Muscle of leg (tissue), 11 donors: ENCODE measurements around the gene PTPRK. TPM values are rescaled to one million over a fixed set of nuclear protein-coding genes. Genes with fewer than 3 reads are reported as not detected.

Source experiments
- DNase-seq: peaks from one replicate; pipeline ENCODE4 v3.0.0; 2013
- H3K27ac ChIP-seq: one replicate; pipeline ENCODE4 v1.5.1; 2013; ENCODE audit warnings: mild to moderate bottlenecking, low read length, control low read depth
- H3K27me3 ChIP-seq: one replicate; pipeline ENCODE4 v1.6.1; 2013; ENCODE audit warnings: low read length; ENCODE audit not compliant: control insufficient read depth, insufficient read depth
- H3K36me3 ChIP-seq: one replicate; pipeline ENCODE4 v1.6.1; 2013; ENCODE audit warnings: low read length; ENCODE audit not compliant: control insufficient read depth, insufficient read depth
- H3K4me1 ChIP-seq: one replicate; pipeline ENCODE4 v1.6.1; 2013; ENCODE audit warnings: low read length; ENCODE audit not compliant: control insufficient read depth, insufficient read depth
- H3K4me3 ChIP-seq: one replicate; pipeline ENCODE4 v1.5.1; 2013; ENCODE audit warnings: low read length, control low read depth
- H3K9me3 ChIP-seq: replicated peaks from 2 replicates; pipeline ENCODE4 v1.6.1; 2013; ENCODE audit warnings: low read depth, low read length; ENCODE audit not compliant: control insufficient read depth
- WGBS: methylation state at CpG from one replicate; pipeline ENCODE4 v1.1.5; 2013; ENCODE audit warnings: missing lambda C conversion rate; ENCODE audit not compliant: insufficient coverage; 5-methylcytosine and 5-hydroxymethylcytosine counted together
- polyA plus RNA-seq, 8 donors: library from polyadenylated mRNA; unstranded; fragments of 120-200 nt; gene quantifications; one replicate each; pipeline versions ENCODE4 v1.2.1 to v1.2.3, GENCODE V29; 2013; ENCODE audit warnings: inconsistent platforms in 1 of 8, low replicate concordance in 1 of 8; ENCODE audit not compliant: insufficient read length in 8 of 8, insufficient read depth in 1 of 8
- total RNA-seq: library from RNA; stranded (reverse); fragments of 120-200 nt; gene quantifications from one replicate; pipeline ENCODE4 v1.2.4, GENCODE V29; 2013

Gene PTPRK
- total and polyA plus RNA-seq, 9 donors, result 14.4 to 21.8 (median 18.2) TPM

GRCh38 chr6:128337619-128338018 is 182.8 kb downstream of the PTPRK start:
- DNase-seq, result no peak
- no peak overlapping the region for H3K4me3 ChIP-seq
- no peaks in the 10 kb centered on the region for H3K9me3 ChIP-seq
- H3K36me3 ChIP-seq, result no peaks in the 10 kb centered on the region
- no peaks in the 10 kb centered on the region for H3K4me1 ChIP-seq
- 67% methylated on average over 1 of the region's 1 CpG for WGBS
- H3K27me3 ChIP-seq, result no peaks in the 10 kb centered on the region
- H3K27ac ChIP-seq, result no peak overlapping the region

- Histone ChIP-seq H3K27ac (no peak overlapping the region), H3K4me1 (no peaks in the 10 kb centered on the region), H3K9me3 (no peaks in the 10 kb centered on the region), H3K4me3 (no peak overlapping the region), H3K27me3 (no peaks in the 10 kb centered on the region), H3K36me3 (no peaks in the 10 kb centered on the region)
- DNase-seq, result peak; percentile 27
- WGBS, result 83% methylated on average over 1 of the region's 3 CpGs
Measured at GRCh38 chr6:128336436-128337095, 183.8 kb downstream of the PTPRK start.

GRCh38 chr6:128335963-128336362 is 184.4 kb downstream of the PTPRK start:
- no peaks in the 10 kb centered on the region for H3K4me1 ChIP-seq
- H3K4me3 ChIP-seq, result no peak overlapping the region
- WGBS, result no CpG with 5 or more reads among the region's 1 CpG
- no peaks in the 10 kb centered on the region for H3K27me3 ChIP-seq
- no peaks in the 10 kb centered on the region for H3K36me3 ChIP-seq
- H3K27ac ChIP-seq, result peak overlapping the region; percentile 22
- DNase-seq, result peak; percentile 33
- no peaks in the 10 kb centered on the region for H3K9me3 ChIP-seq

- WGBS, result no CpG with 5 or more reads among the region's 5 CpGs
- DNase-seq, result no peak
- Histone ChIP-seq H3K4me1 (no peaks in the 10 kb centered on the region), H3K27ac (no peak overlapping the region), H3K36me3 (no peaks in the 10 kb centered on the region), H3K9me3 (no peaks in the 10 kb centered on the region), H3K4me3 (no peak overlapping the region), H3K27me3 (no peaks in the 10 kb centered on the region)
Measured at GRCh38 chr6:128333581-128334223, 186.7 kb downstream of the PTPRK start.

- Histone ChIP-seq H3K4me3 (no peak overlapping the region), H3K9me3 (peaks cover 3% of the 10 kb centered on the region), H3K27ac (no peak overlapping the region), H3K27me3 (no peaks in the 10 kb centered on the region), H3K36me3 (no peaks in the 10 kb centered on the region), H3K4me1 (no peaks in the 10 kb centered on the region)
- no peak for DNase-seq
- WGBS, result 88% methylated on average over 2 of the region's 3 CpGs
Measured at GRCh38 chr6:128327890-128328289, 192.5 kb downstream of the PTPRK start.

- no peaks in the 10 kb centered on the region for H3K36me3 ChIP-seq
- no peak for DNase-seq
- H3K9me3 ChIP-seq, result peaks cover 3% of the 10 kb centered on the region
- H3K27ac ChIP-seq, result no peak overlapping the region
- H3K27me3 ChIP-seq, result no peaks in the 10 kb centered on the region
- no peaks in the 10 kb centered on the region for H3K4me1 ChIP-seq
- no peak overlapping the region for H3K4me3 ChIP-seq
- WGBS, result 100% methylated on average over 1 of the region's 1 CpG
Measured at GRCh38 chr6:128323011-128323410, 197.4 kb downstream of the PTPRK start.

- DNase-seq, result no peak
- Histone ChIP-seq H3K27ac (no peak overlapping the region), H3K36me3 (no peaks in the 10 kb centered on the region), H3K9me3 (no peaks in the 10 kb centered on the region), H3K27me3 (no peaks in the 10 kb centered on the region), H3K4me3 (no peak overlapping the region), H3K4me1 (no peaks in the 10 kb centered on the region)
- no CpG with 5 or more reads among the region's 1 CpG for WGBS
Measured at GRCh38 chr6:128319946-128320345, 200.5 kb downstream of the PTPRK start.

- H3K4me1 ChIP-seq, result no peaks in the 10 kb centered on the region
- H3K36me3 ChIP-seq, result no peaks in the 10 kb centered on the region
- no peaks in the 10 kb centered on the region for H3K9me3 ChIP-seq
- DNase-seq, result no peak
- H3K4me3 ChIP-seq, result no peak overlapping the region
- no peaks in the 10 kb centered on the region for H3K27me3 ChIP-seq
- no peak overlapping the region for H3K27ac ChIP-seq
- no CpG with 5 or more reads among the region's 3 CpGs for WGBS
Measured at GRCh38 chr6:128319157-128319556, 201.2 kb downstream of the PTPRK start.

- no peaks in the 10 kb centered on the region for H3K27me3 ChIP-seq
- no peaks in the 10 kb centered on the region for H3K36me3 ChIP-seq
- DNase-seq, result no peak
- no peak overlapping the region for H3K27ac ChIP-seq
- no peak overlapping the region for H3K4me3 ChIP-seq
- H3K4me1 ChIP-seq, result no peaks in the 10 kb centered on the region
- WGBS, result no CpG with 5 or more reads among the region's 8 CpGs
- no peaks in the 10 kb centered on the region for H3K9me3 ChIP-seq
Measured at GRCh38 chr6:128316258-128316929, 204.0 kb downstream of the PTPRK start.

GRCh38 chr6:128314190-128314589 is 206.2 kb downstream of the PTPRK start:
- Histone ChIP-seq H3K27ac (no peak overlapping the region), H3K4me1 (no peaks in the 10 kb centered on the region), H3K27me3 (no peaks in the 10 kb centered on the region), H3K9me3 (no peaks in the 10 kb centered on the region), H3K4me3 (no peak overlapping the region), H3K36me3 (no peaks in the 10 kb centered on the region)
- no peak for DNase-seq
